Parathyroid adenoma (tissue), 2 donors: ENCODE measurements around the gene POC1A.

ENCODE experiments used
- H2AFZ ChIP-seq: fragments of 300-600 bp; sonication (generic); one replicate; pipeline ENCODE4 v1.7.0; 2017; ENCODE audit warnings: antibody characterized with exemption, mild to moderate bottlenecking
- H3K27ac ChIP-seq: fragments of 300-600 bp; sonication (generic); one replicate; pipeline ENCODE4 v1.7.0; 2017
- H3K27me3 ChIP-seq: fragments of 300-600 bp; sonication (generic); one replicate; pipeline ENCODE4 v1.7.0; 2017; ENCODE audit warnings: low read length; ENCODE audit not compliant: control insufficient read depth, insufficient read depth
- H3K36me3 ChIP-seq: fragments of 300-600 bp; sonication (generic); one replicate; pipeline ENCODE4 v1.7.0; 2017; ENCODE audit warnings: low read length; ENCODE audit not compliant: control insufficient read depth, insufficient read depth
- H3K4me1 ChIP-seq: fragments of 300-600 bp; sonication (generic); one replicate; pipeline ENCODE4 v1.7.0; 2017; ENCODE audit warnings: control low read depth
- H3K4me2 ChIP-seq: fragments of 300-600 bp; sonication (generic); one replicate; pipeline ENCODE4 v1.7.0; 2017; ENCODE audit warnings: low read length
- H3K4me3 ChIP-seq: fragments of 300-600 bp; sonication (generic); one replicate; pipeline ENCODE4 v1.7.0; 2017; ENCODE audit warnings: low read depth, low read length
- H3K79me2 ChIP-seq: fragments of 300-600 bp; sonication (generic); one replicate; pipeline ENCODE4 v1.7.0; 2017; ENCODE audit warnings: control low read depth
- H3K9ac ChIP-seq: fragments of 300-600 bp; sonication (generic); one replicate; pipeline ENCODE4 v1.7.0; 2017; ENCODE audit warnings: mild to moderate bottlenecking
- H3K9me3 ChIP-seq: fragments of 300-600 bp; sonication (generic); one replicate; pipeline ENCODE4 v1.7.0; 2017; ENCODE audit warnings: low read length; ENCODE audit not compliant: control insufficient read depth
- CTCF ChIP-seq: fragments of 300-600 bp; sonication (generic); IDR thresholded peaks from one replicate; pipeline ENCODE4 v1.7.0; 2017; ENCODE audit warnings: antibody characterized with exemption, mild to moderate bottlenecking
- donor health status: primary hyperparathyroidism.

The POC1A gene

GRCh38 chr3:52090933-52091468, 63.2 kb downstream of the POC1A start:
- no peaks in the 10 kb centered on the region for H3K79me2 ChIP-seq
- H3K4me2 ChIP-seq = no peak overlapping the region
- no peaks in the 10 kb centered on the region for H3K9me3 ChIP-seq
- no peak overlapping the region for H2AFZ ChIP-seq
- TF ChIP-seq CTCF = no peak
- no peaks in the 10 kb centered on the region for H3K36me3 ChIP-seq
- H3K4me3 ChIP-seq = no peak overlapping the region
- no peaks in the 10 kb centered on the region for H3K4me1 ChIP-seq
- H3K9ac ChIP-seq = no peak overlapping the region
- H3K27me3 ChIP-seq = no peaks in the 10 kb centered on the region
- H3K27ac ChIP-seq = no peak overlapping the region

- H3K27ac ChIP-seq = no peak overlapping the region
- no peaks in the 10 kb centered on the region for H3K79me2 ChIP-seq
- H3K4me3 ChIP-seq = no peak overlapping the region
- H3K9ac ChIP-seq = no peak overlapping the region
- no peaks in the 10 kb centered on the region for H3K36me3 ChIP-seq
- no peak overlapping the region for H3K4me2 ChIP-seq
- no peaks in the 10 kb centered on the region for H3K4me1 ChIP-seq
- TF ChIP-seq CTCF = no peak
- no peaks in the 10 kb centered on the region for H3K27me3 ChIP-seq
- H2AFZ ChIP-seq = no peak overlapping the region
- no peaks in the 10 kb centered on the region for H3K9me3 ChIP-seq
These were observed 63.9 kb downstream of the POC1A start for GRCh38 chr3:52090131-52090932.

GRCh38 chr3:52089691-52090090, 64.5 kb downstream of the POC1A start:
- H3K27me3 ChIP-seq = no peaks in the 10 kb centered on the region
- no peak for TF ChIP-seq CTCF
- H3K4me3 ChIP-seq = no peak overlapping the region
- no peaks in the 10 kb centered on the region for H3K79me2 ChIP-seq
- no peak overlapping the region for H2AFZ ChIP-seq
- H3K4me1 ChIP-seq = no peaks in the 10 kb centered on the region
- H3K4me2 ChIP-seq = no peak overlapping the region
- H3K9me3 ChIP-seq = no peaks in the 10 kb centered on the region
- no peaks in the 10 kb centered on the region for H3K36me3 ChIP-seq
- no peak overlapping the region for H3K9ac ChIP-seq
- H3K27ac ChIP-seq = no peak overlapping the region

GRCh38 chr3:52088445-52089367, 65.5 kb downstream of the POC1A start:
- no peak overlapping the region for H3K4me3 ChIP-seq
- H3K79me2 ChIP-seq = no peaks in the 10 kb centered on the region
- no peak overlapping the region for H3K27ac ChIP-seq
- H2AFZ ChIP-seq = no peak overlapping the region
- no peak for TF ChIP-seq CTCF
- H3K27me3 ChIP-seq = no peaks in the 10 kb centered on the region
- no peaks in the 10 kb centered on the region for H3K9me3 ChIP-seq
- H3K4me2 ChIP-seq = no peak overlapping the region
- H3K36me3 ChIP-seq = no peaks in the 10 kb centered on the region
- H3K4me1 ChIP-seq = no peaks in the 10 kb centered on the region
- no peak overlapping the region for H3K9ac ChIP-seq
